CD4-positive, CD25-positive, alpha-beta regulatory T cell (primary cell): ENCODE results near the gene TTC33. TPM values are rescaled to one million over a fixed set of nuclear protein-coding genes. Genes with fewer than 3 reads are reported as not detected.

Experiments used
- ATAC-seq, 2 donors: fragments of 150-1000 bp; cut with Tn5 transposase; one replicate each; pipeline ENCODE4 v1.10.0; 2021; ENCODE audit warnings: low read depth in 2 of 2, moderate number of reproducible peaks in 2 of 2, moderate library complexity in 1 of 2
- DNase-seq, 3 donors: peaks; one replicate each; pipeline versions ENCODE4 v3.0.0 to v3.0.0-alpha.2; 2012 to 2022; ENCODE audit warnings: mixed read lengths in 1 of 3
- H3K27ac ChIP-seq: one replicate; pipeline ENCODE4 v1.7.0; 2013; ENCODE audit warnings: mild to moderate bottlenecking, low read length; ENCODE audit not compliant: insufficient read depth, poor library complexity, severe bottlenecking
- H3K27me3 ChIP-seq: one replicate; pipeline ENCODE4 v1.7.0; 2013; ENCODE audit warnings: low read length; ENCODE audit not compliant: control insufficient read depth, insufficient read depth
- H3K36me3 ChIP-seq: one replicate; pipeline ENCODE4 v1.7.0; 2013; ENCODE audit warnings: mild to moderate bottlenecking, low read length, moderate library complexity; ENCODE audit not compliant: control insufficient read depth, insufficient read depth
- H3K4me1 ChIP-seq: 2 replicates; pipeline ENCODE4 v1.7.0; 2013; ENCODE audit warnings: mild to moderate bottlenecking, low read length; ENCODE audit not compliant: insufficient read depth, control insufficient read depth, poor library complexity, severe bottlenecking
- H3K4me3 ChIP-seq: one replicate; pipeline ENCODE4 v1.7.0; 2013; ENCODE audit warnings: low read depth, mild to moderate bottlenecking, low read length, moderate library complexity
- H3K9me3 ChIP-seq, 2 experiments: 1 replicate in 1 of 2; 2 replicates in 1 of 2; pipeline ENCODE4 v1.7.0; 2013; ENCODE audit warnings: low read length in 2 of 2, mild to moderate bottlenecking in 1 of 2, moderate library complexity in 1 of 2; ENCODE audit not compliant: control insufficient read depth in 2 of 2
- H3K27ac Mint-ChIP-seq, 3 donors: one replicate each; pipeline ENCODE4 v1.8.0; 2020 to 2022; ENCODE audit warnings: mild to moderate bottlenecking in 3 of 3, mixed read lengths in 3 of 3, moderate library complexity in 2 of 3
- H3K27me3 Mint-ChIP-seq: one replicate; pipeline ENCODE4 v1.8.0; 2022; ENCODE audit warnings: mild to moderate bottlenecking, mixed read lengths
- H3K36me3 Mint-ChIP-seq: one replicate; pipeline ENCODE4 v1.8.0; 2020; ENCODE audit warnings: mixed read lengths
- H3K4me1 Mint-ChIP-seq, 4 donors: one replicate each; pipeline ENCODE4 v1.8.0; 2020 to 2022; ENCODE audit warnings: mixed read lengths in 4 of 4, mild to moderate bottlenecking in 1 of 4
- H3K4me3 Mint-ChIP-seq, 4 donors: one replicate each; pipeline ENCODE4 v1.8.0; 2020 to 2022; ENCODE audit warnings: mild to moderate bottlenecking in 4 of 4, mixed read lengths in 4 of 4, moderate library complexity in 3 of 4
- H3K9me3 Mint-ChIP-seq, 7 donors: one replicate each; pipeline ENCODE4 v1.8.0; 2020 to 2022; ENCODE audit warnings: mixed read lengths in 7 of 7, mild to moderate bottlenecking in 3 of 7, moderate library complexity in 2 of 7
- polyA plus RNA-seq, 4 donors: library from polyadenylated mRNA; unstranded; fragments of 300-500 nt; fragmentation: Illumina TruSeq; gene quantifications; one replicate each; pipeline ENCODE4 v1.2.3, GENCODE V29; 2021
- total RNA-seq: library from RNA; stranded (reverse); gene quantifications from one replicate; pipeline ENCODE4 v1.2.3, GENCODE V29; 2022

TTC33 gene
- total and polyA plus RNA-seq, 5 donors from 2014 or later, result 12.0 to 19.6 (median 16.7) TPM

DNA sequence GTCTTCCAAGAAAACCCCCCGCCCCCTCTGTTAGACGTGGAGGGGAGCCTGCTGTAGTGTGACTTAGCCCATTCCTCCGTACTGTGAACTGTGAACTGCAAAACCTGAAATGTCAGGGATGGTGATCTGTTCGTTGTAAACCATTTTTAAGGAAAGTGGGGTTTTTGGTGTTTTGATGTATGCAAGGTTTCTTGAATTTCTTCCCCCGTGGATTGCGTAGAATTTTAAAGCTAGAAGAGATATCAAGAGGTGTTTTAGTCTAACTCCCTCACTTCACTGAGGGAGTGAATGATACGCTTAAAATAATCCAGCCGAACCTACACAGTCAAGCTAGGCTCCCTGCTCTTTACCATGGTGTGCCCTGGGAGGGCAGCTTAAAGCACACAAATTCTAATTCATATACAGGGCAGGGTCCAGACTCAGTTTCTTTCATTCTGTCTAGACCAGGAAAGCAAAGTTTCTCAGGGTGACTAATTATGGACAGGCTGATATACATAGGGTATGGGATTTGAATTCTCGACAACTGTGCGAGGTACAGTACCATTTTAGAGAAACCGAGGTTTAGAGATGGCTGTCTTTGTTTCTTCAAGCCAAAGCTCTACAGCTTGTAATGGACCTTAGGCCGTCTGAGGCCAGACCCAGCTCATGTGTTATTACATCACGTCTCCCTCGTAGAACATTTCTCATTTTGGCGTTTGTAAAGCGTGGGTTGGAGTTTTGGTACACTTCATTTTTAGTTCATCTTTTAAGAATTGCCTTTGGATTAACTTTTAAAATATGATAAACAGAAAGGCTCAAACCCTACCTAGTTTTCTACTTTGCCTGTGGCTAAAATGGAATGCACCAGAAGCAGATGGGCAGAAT, 73.4 kb downstream of the TTC33 start:
- no peaks in the 10 kb centered on the region for H3K9me3 Mint-ChIP-seq
- Histone ChIP-seq H3K36me3 (peaks cover 18% of the 10 kb centered on the region), H3K27me3 (no peaks in the 10 kb centered on the region), H3K4me1 (peaks cover 55% of the 10 kb centered on the region), H3K9me3 (no peaks in the 10 kb centered on the region), H3K4me3 (peak overlapping the region; percentile 100), H3K27ac (peak overlapping the region; percentile 90)
- H3K27ac Mint-ChIP-seq, result peak overlapping the region; percentile 90 to 98 (median 96)
- H3K36me3 Mint-ChIP-seq, result peaks cover 12% of the 10 kb centered on the region
- H3K27me3 Mint-ChIP-seq, result no peaks in the 10 kb centered on the region
- no peak for ATAC-seq
- DNase-seq, result peak in 1 of 3 donors; percentile 28
- H3K4me3 Mint-ChIP-seq, result peak overlapping the region; percentile 90 to 98 (median 96)
- peaks cover 28 to 59% (median 45%) of the 10 kb centered on the region in 4 donors for H3K4me1 Mint-ChIP-seq

DNA sequence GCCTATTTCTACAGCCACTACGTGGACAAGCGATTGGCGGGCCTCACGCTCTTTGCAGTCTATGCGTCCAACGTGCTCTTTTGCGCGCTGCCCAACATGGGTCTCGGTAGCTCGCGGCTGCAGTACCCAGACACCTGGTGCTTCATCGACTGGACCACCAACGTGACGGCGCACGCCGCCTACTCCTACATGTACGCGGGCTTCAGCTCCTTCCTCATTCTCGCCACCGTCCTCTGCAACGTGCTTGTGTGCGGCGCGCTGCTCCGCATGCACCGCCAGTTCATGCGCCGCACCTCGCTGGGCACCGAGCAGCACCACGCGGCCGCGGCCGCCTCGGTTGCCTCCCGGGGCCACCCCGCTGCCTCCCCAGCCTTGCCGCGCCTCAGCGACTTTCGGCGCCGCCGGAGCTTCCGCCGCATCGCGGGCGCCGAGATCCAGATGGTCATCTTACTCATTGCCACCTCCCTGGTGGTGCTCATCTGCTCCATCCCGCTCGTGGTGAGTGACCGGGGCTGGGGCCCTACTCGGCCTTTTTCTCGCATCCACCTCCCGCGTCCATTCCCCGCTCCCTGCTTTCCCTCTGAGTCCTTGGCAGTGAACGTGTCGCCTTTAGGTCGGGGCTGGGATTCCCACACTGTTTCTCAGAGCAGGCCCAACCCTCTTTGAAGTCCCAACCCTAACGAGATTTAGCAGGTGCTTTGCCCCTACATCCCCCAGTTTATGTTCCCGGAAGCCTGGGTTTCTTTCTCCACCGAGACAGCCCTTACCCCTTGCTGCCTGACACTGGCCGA, 74.2 kb downstream of the TTC33 start:
- Histone ChIP-seq H3K9me3 (no peaks in the 10 kb centered on the region), H3K27me3 (no peaks in the 10 kb centered on the region), H3K27ac (peak overlapping the region; percentile 90), H3K4me3 (peak overlapping the region; percentile 100), H3K4me1 (peaks cover 56% of the 10 kb centered on the region), H3K36me3 (peaks cover 18% of the 10 kb centered on the region)
- peak overlapping the region; percentile 90 to 98 (median 96) for H3K27ac Mint-ChIP-seq
- peaks cover 34 to 59% (median 49%) of the 10 kb centered on the region in 4 donors for H3K4me1 Mint-ChIP-seq
- DNase-seq, result peak; percentile 17 to 57 (median 41)
- H3K9me3 Mint-ChIP-seq, result no peaks in the 10 kb centered on the region
- peaks cover 9% of the 10 kb centered on the region for H3K36me3 Mint-ChIP-seq
- no peaks in the 10 kb centered on the region for H3K27me3 Mint-ChIP-seq
- ATAC-seq, result no peak
- peak overlapping the region; percentile 90 to 98 (median 96) for H3K4me3 Mint-ChIP-seq

DNA sequence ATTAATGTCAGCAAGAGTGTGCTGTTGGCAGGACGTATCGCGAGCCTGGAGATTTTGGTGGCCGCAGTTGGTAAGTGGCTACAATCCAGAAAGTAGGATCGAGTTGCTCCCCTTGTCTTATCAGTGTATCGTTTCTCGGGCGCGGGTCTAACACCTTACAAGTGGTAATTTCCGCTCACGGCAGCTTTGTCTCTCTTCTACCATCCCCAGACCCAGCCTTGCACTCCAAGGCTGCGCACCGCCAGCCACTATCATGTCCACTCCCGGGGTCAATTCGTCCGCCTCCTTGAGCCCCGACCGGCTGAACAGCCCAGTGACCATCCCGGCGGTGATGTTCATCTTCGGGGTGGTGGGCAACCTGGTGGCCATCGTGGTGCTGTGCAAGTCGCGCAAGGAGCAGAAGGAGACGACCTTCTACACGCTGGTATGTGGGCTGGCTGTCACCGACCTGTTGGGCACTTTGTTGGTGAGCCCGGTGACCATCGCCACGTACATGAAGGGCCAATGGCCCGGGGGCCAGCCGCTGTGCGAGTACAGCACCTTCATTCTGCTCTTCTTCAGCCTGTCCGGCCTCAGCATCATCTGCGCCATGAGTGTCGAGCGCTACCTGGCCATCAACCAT, 74.9 kb downstream of the TTC33 start:
- Mint-ChIP-seq H3K4me1 (peaks cover 31 to 59% (median 48%) of the 10 kb centered on the region in 4 donors), H3K9me3 (no peaks in the 10 kb centered on the region), H3K4me3 (peak overlapping the region; percentile 90 to 98 (median 96)), H3K36me3 (peaks cover 4% of the 10 kb centered on the region), H3K27me3 (no peaks in the 10 kb centered on the region), H3K27ac (peak overlapping the region; percentile 3 to 98 (median 90))
- Histone ChIP-seq H3K36me3 (peaks cover 16% of the 10 kb centered on the region), H3K27me3 (no peaks in the 10 kb centered on the region), H3K4me3 (peak overlapping the region; percentile 100), H3K27ac (peak overlapping the region; percentile 90), H3K4me1 (peaks cover 54% of the 10 kb centered on the region), H3K9me3 (no peaks in the 10 kb centered on the region)
- no peak for ATAC-seq
- DNase-seq, result peak; percentile 24 to 76 (median 57)

DNA sequence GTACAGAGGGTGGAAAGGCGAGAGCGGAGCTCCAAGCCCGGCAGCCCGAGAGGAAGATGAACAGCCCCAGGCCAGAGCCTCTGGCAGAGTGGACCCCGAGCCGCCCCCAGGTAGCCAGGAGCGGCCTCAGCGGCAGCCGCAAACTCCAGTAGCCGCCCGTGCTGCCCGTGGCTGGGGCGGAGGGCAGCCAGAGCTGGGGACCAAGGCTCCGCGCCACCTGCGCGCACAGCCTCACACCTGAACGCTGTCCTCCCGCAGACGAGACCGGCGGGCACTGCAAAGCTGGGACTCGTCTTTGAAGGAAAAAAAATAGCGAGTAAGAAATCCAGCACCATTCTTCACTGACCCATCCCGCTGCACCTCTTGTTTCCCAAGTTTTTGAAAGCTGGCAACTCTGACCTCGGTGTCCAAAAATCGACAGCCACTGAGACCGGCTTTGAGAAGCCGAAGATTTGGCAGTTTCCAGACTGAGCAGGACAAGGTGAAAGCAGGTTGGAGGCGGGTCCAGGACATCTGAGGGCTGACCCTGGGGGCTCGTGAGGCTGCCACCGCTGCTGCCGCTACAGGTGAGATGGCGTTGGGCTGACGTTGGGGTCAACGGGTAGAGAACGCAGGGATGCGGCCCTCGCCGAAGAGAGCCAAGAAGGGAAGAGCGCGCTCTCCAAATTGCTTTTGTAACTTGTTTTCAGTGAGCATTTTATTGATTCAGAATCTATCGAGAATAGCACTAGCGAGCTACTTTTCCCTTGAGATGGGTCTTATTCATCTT, 75.7 kb downstream of the TTC33 start, which contains the start of gene PTGER4:
TSS of gene PTGER4 (plus strand) at position 3 of the 769 bp plus-strand sequence. CDS start 1,079 bp downstream, outside the sequence.
- Histone ChIP-seq H3K36me3 (peaks cover 11% of the 10 kb centered on the region), H3K27ac (peak within 1 kb of the TSS; percentile 90), H3K9me3 (no peaks in the 10 kb centered on the region), H3K4me1 (peaks cover 55% of the 10 kb centered on the region), H3K27me3 (no peaks in the 10 kb centered on the region), H3K4me3 (peak within 1 kb of the TSS; percentile 100)
- H3K4me1 Mint-ChIP-seq, result peaks cover 31 to 59% (median 45%) of the 10 kb centered on the region in 4 donors
- peak in 2 of 3 donors; percentile 19 to 46 for DNase-seq
- peaks cover 3% of the 10 kb centered on the region for H3K36me3 Mint-ChIP-seq
- H3K9me3 Mint-ChIP-seq, result no peaks in the 10 kb centered on the region
- peak within 1 kb of the TSS; percentile 90 to 98 (median 93) for H3K27ac Mint-ChIP-seq
- ATAC-seq, result peak in 1 of 2 donors; percentile 5
- H3K27me3 Mint-ChIP-seq, result no peaks in the 10 kb centered on the region
- H3K4me3 Mint-ChIP-seq, result peak within 1 kb of the TSS; percentile 90 to 98 (median 96)

GRCh38 chr5:40679148-40679912, 76.4 kb downstream of the TTC33 start:
- H3K36me3 ChIP-seq, result peaks cover 11% of the 10 kb centered on the region
- no peaks in the 10 kb centered on the region for H3K9me3 ChIP-seq
- ATAC-seq (peak; percentile 64 to 69), DNase-seq (peak; percentile 77 to 94 (median 86))
- Mint-ChIP-seq H3K27ac (peak overlapping the region; percentile 90 to 98 (median 93)), H3K4me3 (peak overlapping the region; percentile 90 to 98 (median 96)), H3K36me3 (peaks cover 3% of the 10 kb centered on the region), H3K4me1 (peaks cover 36 to 60% (median 46%) of the 10 kb centered on the region in 4 donors), H3K27me3 (no peaks in the 10 kb centered on the region), H3K9me3 (no peaks in the 10 kb centered on the region)
- peaks cover 54% of the 10 kb centered on the region for H3K4me1 ChIP-seq
- peak overlapping the region; percentile 90 for H3K27ac ChIP-seq
- peak overlapping the region; percentile 100 for H3K4me3 ChIP-seq
- H3K27me3 ChIP-seq, result no peaks in the 10 kb centered on the region

GRCh38 chr5:40678460-40679147, 77.2 kb downstream of the TTC33 start:
- peaks cover 8% of the 10 kb centered on the region for H3K36me3 ChIP-seq
- ATAC-seq, result no peak

More at GRCh38 chr5:40678460-40679147, 77.2 kb downstream of the TTC33 start:
- DNase-seq, result peak in 1 of 3 donors; percentile 28
- H3K27ac ChIP-seq, result peak overlapping the region; percentile 90
- H3K4me1 Mint-ChIP-seq, result peaks cover 36 to 59% (median 44%) of the 10 kb centered on the region in 4 donors
- no peaks in the 10 kb centered on the region for H3K27me3 ChIP-seq
- H3K4me3 ChIP-seq, result peak overlapping the region; percentile 83
- H3K4me1 ChIP-seq, result peaks cover 56% of the 10 kb centered on the region
- H3K27ac Mint-ChIP-seq, result peak overlapping the region; percentile 90 to 98 (median 93)
- peaks cover 3% of the 10 kb centered on the region for H3K36me3 Mint-ChIP-seq
- H3K9me3 Mint-ChIP-seq, result no peaks in the 10 kb centered on the region
- H3K9me3 ChIP-seq, result no peaks in the 10 kb centered on the region
- H3K4me3 Mint-ChIP-seq, result peak overlapping the region; percentile 90 to 98 (median 96)
- H3K27me3 Mint-ChIP-seq, result no peaks in the 10 kb centered on the region
